GM12892 (cell line): ENCODE measurements around the gene FAF1.

Source experiments
- POLR2A ChIP-seq: IDR thresholded peaks from 2 replicates; pipeline ENCODE4 v1.6.1; 2011; ENCODE audit warnings: low read depth, low read length, control low read depth
- POLR2AphosphoS5 ChIP-seq: IDR thresholded peaks from 2 replicates; pipeline ENCODE4 v1.6.1; 2011; ENCODE audit warnings: low read depth, low read length, control low read depth
- TAF1 ChIP-seq: IDR thresholded peaks from 2 replicates; pipeline ENCODE4 v1.6.1; 2011; ENCODE audit warnings: low read depth, mild to moderate bottlenecking, control low read depth, low read length, borderline replicate concordance

GRCh38 chr1:50645139-50645538, 314.9 kb downstream of the FAF1 start:
- TF ChIP-seq POLR2A (no peak), TAF1 (no peak), POLR2AphosphoS5 (no peak)
